ENCODE measurements around the gene MACROD2.
A peak's percentile ranks its signal among the peaks of the same experiment; 100 is the strongest.

GRCh38 chr20:15930311-15931305 is 1935.3 kb downstream of the MACROD2 start:
- TF ChIP-seq CTCF (IDR thresholded peaks at IDR 0.05) (peak in 5 of 6 experiments; percentile 13 to 60 (median 47)), POLR2A (IDR thresholded peaks at IDR 0.05) (no peak)
